ENCODE measurements around the gene ALS2.

The ALS2 gene

DNA sequence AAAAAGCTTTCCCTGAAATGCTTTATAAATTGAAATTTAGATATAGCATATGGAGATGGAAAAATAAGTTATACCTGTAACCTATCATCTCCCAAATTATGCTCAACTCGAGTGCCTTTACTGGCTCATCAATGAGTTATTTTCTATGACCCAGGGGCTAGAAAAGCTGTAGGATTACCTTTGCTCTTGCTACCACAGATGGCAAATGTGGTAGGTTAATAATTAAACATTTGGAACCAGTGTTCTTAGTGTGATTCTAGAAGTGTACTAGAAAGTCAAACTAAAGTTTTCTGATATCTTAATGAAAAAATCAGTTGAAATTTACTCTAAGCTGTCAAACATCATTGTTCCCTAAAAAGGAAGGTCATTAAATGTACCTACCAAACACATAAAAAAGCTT is 22.5 kb downstream of the ALS2 start:
- no peak for DNase-seq (ENCODE audit: low read depth, low spot score)

GRCh38 chr2:201754717-201755415 is 25.9 kb downstream of the ALS2 start:
- DNase-seq (ENCODE audit: low read depth, low spot score) = no peak

DNA sequence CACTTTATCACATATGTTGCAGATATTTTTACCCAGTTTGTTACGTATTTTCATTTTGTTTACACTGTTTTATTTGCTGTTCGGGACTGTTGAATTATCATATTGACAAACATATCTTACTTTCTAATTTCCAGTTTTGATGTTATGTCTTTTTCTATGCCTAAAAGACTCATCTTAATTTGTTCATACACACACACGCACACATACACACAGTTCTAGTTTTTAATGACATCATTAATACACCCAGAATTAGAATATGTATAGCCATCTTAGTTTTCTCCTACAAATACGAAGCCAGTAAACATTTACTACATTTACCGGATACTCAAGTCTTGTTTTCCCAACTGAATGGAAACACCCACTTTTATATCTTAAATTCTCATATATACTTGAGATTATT is 29.2 kb downstream of the ALS2 start:
- DNase-seq (ENCODE audit: low read depth, low spot score) = no peak

- no peak for DNase-seq (ENCODE audit: low read depth, low spot score)
Observed at GRCh38 chr2:201746551-201746950, 34.2 kb downstream of the ALS2 start.

- DNase-seq (ENCODE audit: low read depth, low spot score) = no peak
Observed at GRCh38 chr2:201735486-201735885, 45.2 kb downstream of the ALS2 start.

DNA sequence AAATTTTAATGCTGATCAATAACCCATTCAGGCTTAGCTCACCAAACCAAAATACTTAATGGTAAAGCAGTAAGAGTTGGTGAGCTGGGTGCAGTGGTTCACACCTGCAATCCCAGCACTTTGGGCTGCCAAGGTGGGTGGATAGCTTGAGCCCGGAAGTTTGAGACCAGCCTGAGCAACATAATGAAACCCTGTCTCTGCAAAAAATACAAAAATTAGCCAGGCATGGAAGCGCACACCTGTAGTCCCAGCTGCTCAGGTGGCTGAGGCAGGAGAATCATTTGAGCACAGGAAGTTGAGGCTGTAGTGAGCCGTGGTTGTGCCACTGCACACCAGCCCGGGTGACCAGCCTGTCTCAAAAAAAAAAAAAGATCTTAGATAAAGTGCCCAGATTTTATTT is 46.6 kb downstream of the ALS2 start:
- no peak for DNase-seq (ENCODE audit: low read depth, low spot score)

DNA sequence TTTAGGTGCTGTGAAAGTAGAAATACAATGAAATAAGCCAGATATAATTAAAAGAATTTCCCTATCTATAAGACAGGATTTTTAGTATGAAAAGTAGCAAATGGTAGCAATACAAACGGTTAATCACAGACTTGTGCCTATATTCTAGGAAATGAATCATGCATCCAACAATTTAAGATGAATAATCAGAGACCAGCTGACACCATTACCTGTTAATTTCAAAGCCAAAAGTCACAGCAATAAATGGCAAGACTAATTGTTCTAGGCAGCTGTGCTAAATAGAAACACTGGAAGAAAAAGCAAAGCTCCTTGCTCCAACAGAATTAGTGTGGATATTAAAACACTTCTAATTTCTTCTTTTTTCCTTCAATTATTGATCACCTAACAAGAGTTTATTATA is 47.2 kb downstream of the ALS2 start:
- DNase-seq (ENCODE audit: low read depth, low spot score) = no peak

DNA sequence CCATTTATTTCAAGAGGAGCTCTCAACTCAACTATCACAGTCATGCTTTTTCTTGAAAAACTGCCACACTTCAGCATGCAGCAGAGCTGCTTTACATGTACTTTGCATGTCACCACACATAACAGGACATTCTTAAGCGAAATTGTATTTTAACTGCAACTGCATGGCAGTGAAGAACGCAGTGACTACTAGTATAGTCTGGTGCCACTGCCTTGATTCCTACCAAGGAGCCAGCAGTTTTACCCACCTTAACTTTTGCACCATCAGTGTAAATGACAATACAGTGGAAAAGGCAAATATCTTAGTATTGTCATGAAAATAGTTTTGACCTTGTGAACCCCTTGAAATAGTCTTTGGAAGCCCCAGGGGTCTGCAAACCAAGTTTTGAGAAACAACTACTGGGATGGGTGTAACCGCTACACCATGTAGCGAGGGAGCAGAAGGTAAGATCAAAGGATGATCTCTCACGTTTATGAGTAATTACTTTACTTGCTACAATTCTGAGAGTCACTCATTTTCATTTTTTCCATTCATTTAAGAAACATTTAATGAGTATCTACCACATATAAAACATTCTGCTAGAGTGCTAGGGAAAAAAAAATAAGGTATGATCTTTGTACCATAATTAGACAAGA is 50.0 kb downstream of the ALS2 start:
- DNase-seq (ENCODE audit: low read depth, low spot score) = no peak

- DNase-seq (ENCODE audit: low read depth, low spot score) = no peak
Observed at GRCh38 chr2:201715459-201715858, 65.3 kb downstream of the ALS2 start.

DNA sequence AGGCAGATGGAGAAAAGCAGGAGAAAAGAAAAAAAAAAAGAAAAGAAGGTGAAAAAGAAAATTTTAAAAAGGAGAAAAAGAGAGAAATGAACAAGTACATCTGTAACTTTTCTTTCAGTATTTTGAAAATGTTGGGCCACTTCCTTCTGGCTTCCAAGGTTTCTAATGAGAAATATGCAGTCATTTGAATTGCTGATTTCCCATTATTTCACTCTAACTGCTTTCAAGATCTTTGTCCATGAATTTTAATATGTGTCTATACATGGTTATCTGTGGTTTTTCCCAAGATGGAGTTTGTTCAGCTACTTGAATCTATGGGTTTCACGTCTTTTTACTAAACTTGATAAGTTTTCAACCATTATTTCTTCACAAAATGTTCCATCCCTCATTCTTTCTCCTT is 68.0 kb downstream of the ALS2 start:
- DNase-seq (ENCODE audit: low read depth, low spot score) = no peak

DNA sequence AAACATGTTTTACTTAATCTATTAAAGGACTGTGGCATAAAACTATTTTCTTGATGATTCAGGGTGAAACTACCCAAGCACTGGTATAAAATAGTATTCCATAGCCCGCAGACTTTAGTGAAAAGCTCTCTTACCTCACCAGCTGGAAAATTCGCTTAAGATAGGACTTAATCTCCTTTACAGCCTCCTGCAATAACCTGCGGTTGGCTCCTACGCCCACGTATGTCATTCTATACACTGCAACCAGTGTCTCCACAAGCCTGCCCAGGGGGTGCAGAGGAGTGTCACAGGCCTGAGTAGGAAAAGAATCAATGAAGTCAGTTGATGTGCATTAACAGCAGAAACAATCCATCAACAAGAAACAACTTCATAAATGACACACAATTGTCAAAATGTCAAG is 71.0 kb downstream of the ALS2 start:
- DNase-seq (ENCODE audit: low read depth, low spot score) = no peak

GRCh38 chr2:201709049-201709448 is 71.7 kb downstream of the ALS2 start:
- no peak for DNase-seq (ENCODE audit: low read depth, low spot score)

- DNase-seq (ENCODE audit: low read depth, low spot score) = no peak
Observed at GRCh38 chr2:201707753-201708152, 73.0 kb downstream of the ALS2 start.

GRCh38 chr2:201707142-201707541 is 73.6 kb downstream of the ALS2 start:
- DNase-seq (ENCODE audit: low read depth, low spot score) = no peak

- DNase-seq (ENCODE audit: low read depth, low spot score) = no peak
Observed at GRCh38 chr2:201704536-201704935, 76.2 kb downstream of the ALS2 start.

DNA sequence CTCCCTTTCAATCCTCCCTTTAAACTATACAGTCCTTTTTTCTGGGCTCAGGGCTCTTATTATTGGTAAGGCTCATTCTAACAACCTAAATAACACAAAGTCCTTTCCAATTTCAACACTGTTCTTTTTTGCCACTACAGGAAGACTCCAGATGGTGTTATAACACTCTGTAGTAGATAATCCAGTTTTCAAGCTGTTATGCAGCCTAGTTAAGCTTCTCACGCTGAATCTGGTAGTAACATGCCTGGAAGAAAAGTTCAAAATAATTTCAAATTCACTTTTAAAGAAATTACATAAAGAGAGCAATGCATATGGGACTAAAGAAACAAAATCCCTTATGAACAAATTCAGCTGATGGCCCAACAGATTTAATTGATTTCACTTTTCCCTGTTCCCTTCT is 79.1 kb downstream of the ALS2 start:
- no peak for DNase-seq (ENCODE audit: low read depth, low spot score)

- no peak for DNase-seq (ENCODE audit: low read depth, low spot score)
Observed at GRCh38 chr2:201699416-201699815, 81.3 kb downstream of the ALS2 start.

DNA sequence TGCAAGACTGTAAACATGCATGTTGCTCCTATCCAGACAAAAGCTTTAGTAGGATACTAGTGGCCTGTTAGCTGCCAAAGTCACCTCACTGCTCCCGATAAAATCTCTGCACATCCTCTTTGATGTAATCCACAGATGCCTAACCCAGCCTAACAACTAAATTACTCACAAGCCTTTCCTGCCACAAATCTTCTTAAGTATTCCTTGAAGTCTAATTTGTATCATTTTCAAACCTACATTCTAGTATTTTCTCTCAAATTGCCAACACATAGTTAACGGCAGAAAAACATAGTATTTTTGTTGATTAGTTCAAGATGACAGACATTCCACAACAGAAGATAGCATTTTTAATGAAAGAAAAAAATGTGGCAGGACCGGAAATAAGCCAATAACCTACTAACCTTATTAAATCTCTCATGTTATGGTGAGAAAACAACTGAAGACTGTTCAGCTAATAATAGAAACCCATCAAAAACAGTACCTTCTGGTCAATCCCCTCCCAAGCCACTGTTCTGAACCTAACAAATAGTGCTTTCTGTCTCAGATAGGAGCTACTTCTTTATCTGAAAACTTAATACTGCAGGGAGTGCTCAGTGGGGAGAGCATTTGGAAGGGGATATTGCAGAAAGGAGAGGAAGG is 82.0 kb downstream of the ALS2 start, which contains the start of gene MPP4:
Gene MPP4 (minus strand): TSS at position 57 of the 639 bp plus-strand sequence. CDS start 4,690 bp downstream, outside the sequence.
- DNase-seq (ENCODE audit: low read depth, low spot score) = no peak

GRCh38 chr2:201697899-201698298 is 82.8 kb downstream of the ALS2 start:
- no peak for DNase-seq (ENCODE audit: low read depth, low spot score)

DNA sequence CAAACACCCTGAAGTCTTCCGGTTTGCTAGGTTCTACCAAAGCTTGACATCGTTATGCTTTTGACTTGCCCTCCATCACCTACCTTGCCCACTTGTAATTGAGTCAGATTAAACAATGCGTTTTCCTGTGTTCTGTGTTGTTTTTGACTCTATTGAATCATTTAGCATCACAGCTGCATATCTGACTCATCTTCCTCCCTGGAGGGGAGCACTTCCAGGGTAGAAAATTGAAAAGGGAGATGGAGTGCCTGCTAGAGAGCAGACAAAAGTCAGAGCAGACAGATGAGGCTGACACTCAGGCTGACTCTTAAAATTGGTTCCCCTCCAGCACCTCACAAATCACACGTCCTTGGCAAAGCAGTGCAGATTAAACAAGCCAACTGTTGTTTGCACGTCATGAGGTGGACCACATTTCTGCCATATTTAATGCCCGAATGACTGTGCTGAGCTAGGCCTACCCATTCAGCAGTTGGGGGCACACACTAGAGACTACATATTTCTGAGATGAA is 84.5 kb downstream of the ALS2 start:
- no peak for DNase-seq (ENCODE audit: low read depth, low spot score)

DNA sequence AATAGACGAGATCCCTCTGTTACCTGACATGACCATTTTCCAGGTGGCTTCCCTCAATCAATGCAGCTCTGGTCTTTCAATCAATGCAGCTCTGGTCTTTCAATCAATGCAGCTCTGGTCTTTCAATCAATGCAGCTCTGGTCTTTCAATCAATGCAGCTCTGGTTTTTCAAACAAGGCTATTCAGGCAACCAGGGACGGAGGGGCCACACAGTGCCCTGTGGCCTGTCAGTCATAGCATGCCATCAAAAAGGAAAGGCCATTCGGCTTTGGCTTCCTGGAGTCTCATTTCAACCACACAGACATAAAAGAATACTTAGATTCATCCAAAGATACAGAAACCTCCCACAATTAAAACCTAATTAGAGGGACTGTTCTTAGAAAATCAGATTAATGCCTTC is 95.6 kb downstream of the ALS2 start:
- DNase-seq (ENCODE audit: low read depth, low spot score) = no peak

DNA sequence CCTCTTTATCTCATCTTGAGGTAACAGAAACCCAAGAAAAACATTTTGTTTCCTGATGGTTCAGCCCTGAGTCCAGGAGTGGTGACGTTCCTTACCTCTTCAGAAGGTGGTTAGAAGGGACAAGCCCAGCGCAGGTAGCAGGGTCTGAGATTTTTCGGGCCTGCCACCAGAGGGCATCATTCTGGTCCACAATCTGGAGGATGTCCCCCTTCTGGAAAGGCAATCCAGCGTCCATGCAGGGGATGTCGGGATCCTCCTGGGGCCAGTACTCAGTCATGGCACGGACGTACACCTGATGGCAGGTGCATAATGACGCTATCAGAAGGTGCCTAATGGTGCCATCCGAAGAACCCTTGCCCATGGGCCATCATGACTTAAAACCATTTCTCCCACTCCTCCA is 100.0 kb downstream of the ALS2 start:
- no peak for DNase-seq (ENCODE audit: low read depth, low spot score)

DNA sequence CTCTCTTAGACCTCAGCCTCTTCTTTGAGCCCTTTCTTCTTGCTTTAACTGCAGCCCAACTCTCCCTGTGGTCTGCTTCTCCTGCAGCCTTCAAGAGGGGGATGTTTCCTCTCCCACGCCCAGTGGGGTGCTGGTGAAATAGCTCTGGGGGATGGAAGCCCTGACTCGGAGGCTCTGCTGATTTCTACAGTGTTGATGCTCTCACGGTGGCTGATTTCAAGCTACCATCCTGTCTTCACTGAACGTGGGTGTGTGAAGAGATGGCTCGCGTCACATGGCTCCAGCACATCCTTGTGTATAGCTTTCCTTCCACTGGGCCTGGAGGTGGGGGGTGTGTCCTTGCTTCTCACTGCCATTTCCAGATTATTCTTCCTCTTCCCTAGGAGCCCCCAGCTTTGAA is 102.3 kb downstream of the ALS2 start:
- no peak for DNase-seq (ENCODE audit: low read depth, low spot score)
